Left lobe of liver (tissue), 2 donors: ENCODE data around the gene CA7. TPM values are rescaled to one million over a fixed set of nuclear protein-coding genes. Genes with fewer than 3 reads are reported as not detected.
"Not testable (repeated sequence)": the region's sequence is repeated elsewhere in the genome, so short reads cannot be mapped to it uniquely, and the experiment has no call there.

Source experiments
- ATAC-seq: fragments of 200-7000 bp; cut with Tn5 transposase; one replicate; pipeline ENCODE4 v1.9.1; 2020; ENCODE audit warnings: mild to moderate bottlenecking, moderate library complexity
- DNase-seq: peaks from one replicate; pipeline ENCODE4 v3.0.0-alpha.2; 2020; ENCODE audit warnings: low spot score
- total RNA-seq: library from RNA; stranded (reverse); gene quantifications from one replicate; pipeline ENCODE4 v1.2.1, GENCODE V29; 2021
- donor health status: DM: no; HTN: no; CAD: no; lungs with moderate emphysema.
- donor health status: DM: no; HTN: yes; CAD: no.

CA7 gene
- total RNA-seq, 1 donor from 2014 or later, result not detected

- ATAC-seq (no peak), DNase-seq (no peak)
Observed at GRCh38 chr16:66846266-66846665, 2.1 kb downstream of the CA7 start.

GRCh38 chr16:66846831-66847230 lies 2.6 kb downstream of the CA7 start:
- DNase-seq (no peak), ATAC-seq (no peak)

- ATAC-seq (no peak), DNase-seq (no peak)
Observed at GRCh38 chr16:66847533-66848067, 3.4 kb downstream of the CA7 start.

- ATAC-seq (no peak), DNase-seq (no peak)
Observed at GRCh38 chr16:66848172-66848571, 4.0 kb downstream of the CA7 start.

- no peak for DNase-seq
- ATAC-seq, result no peak
Observed at GRCh38 chr16:66849021-66849420, 4.8 kb downstream of the CA7 start.

GRCh38 chr16:66849549-66849948 lies 5.3 kb downstream of the CA7 start:
- no peak for DNase-seq
- ATAC-seq, result no peak

- ATAC-seq (no peak), DNase-seq (no peak)
Observed at GRCh38 chr16:66850115-66850815, 6.1 kb downstream of the CA7 start.

- DNase-seq (no peak), ATAC-seq (no peak)
Observed at GRCh38 chr16:66851166-66851964, 7.2 kb downstream of the CA7 start.

GRCh38 chr16:66853261-66854139 lies 9.3 kb downstream of the CA7 start:
- no peak for ATAC-seq
- DNase-seq, result no peak

- no peak for DNase-seq
Observed at GRCh38 chr16:66856184-66856730, 12.0 kb downstream of the CA7 start.

GRCh38 chr16:66856801-66857200 lies 12.6 kb downstream of the CA7 start:
- no peak for DNase-seq
- ATAC-seq, result no peak

More at GRCh38 chr16:66856184-66856730, 12.0 kb downstream of the CA7 start:
- no peak for ATAC-seq

GRCh38 chr16:66857437-66857836 lies 13.2 kb downstream of the CA7 start:
- ATAC-seq, result no peak
- DNase-seq, result no peak

- no peak for DNase-seq
- ATAC-seq, result peak; percentile 79
Observed at GRCh38 chr16:66858740-66859396, 14.7 kb downstream of the CA7 start.

GRCh38 chr16:66859397-66860068 lies 15.3 kb downstream of the CA7 start:
- no peak for DNase-seq
- ATAC-seq, result no peak

- DNase-seq, result no peak
- ATAC-seq, result no peak
Observed at GRCh38 chr16:66862023-66862520, 17.9 kb downstream of the CA7 start.

- DNase-seq (no peak), ATAC-seq (no peak)
Observed at GRCh38 chr16:66863707-66864106, 19.5 kb downstream of the CA7 start.

GRCh38 chr16:66869424-66869823 lies 25.2 kb downstream of the CA7 start:
- DNase-seq (no peak), ATAC-seq (no peak)

- ATAC-seq, DNase-seq: not testable (repeated sequence)
Observed at GRCh38 chr16:66871363-66871762, 27.1 kb downstream of the CA7 start.

GRCh38 chr16:66871840-66872239 lies 27.6 kb downstream of the CA7 start:
- ATAC-seq, result no peak
- DNase-seq, result no peak
